ENCODE measurements around the gene CHRNA3.
A peak's percentile ranks its signal among the peaks of the same experiment; 100 is the strongest.

DNA sequence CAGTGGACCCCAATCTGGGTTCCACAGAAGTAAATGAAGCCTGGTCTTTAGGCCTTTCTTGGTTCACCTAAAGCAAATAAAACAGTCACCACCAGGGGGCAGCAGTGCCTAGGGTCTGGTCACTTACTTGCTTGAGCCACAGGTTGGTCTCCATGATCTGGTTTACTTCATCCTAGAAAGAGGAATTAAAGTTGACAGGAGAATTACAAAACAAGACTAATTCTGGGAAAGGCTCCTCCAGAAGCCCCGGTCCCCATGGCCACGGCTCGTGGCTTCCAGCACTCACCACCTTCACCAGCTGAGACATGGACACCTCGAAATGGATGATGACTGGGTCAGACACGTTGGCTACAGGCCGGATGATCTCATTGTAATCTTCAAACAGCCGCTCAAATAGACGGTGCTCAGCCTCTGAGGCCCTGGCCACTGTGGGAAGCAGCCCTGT lies 2.3 kb downstream of the CHRNA3 start:
- TF ChIP-seq, protein P1, sequence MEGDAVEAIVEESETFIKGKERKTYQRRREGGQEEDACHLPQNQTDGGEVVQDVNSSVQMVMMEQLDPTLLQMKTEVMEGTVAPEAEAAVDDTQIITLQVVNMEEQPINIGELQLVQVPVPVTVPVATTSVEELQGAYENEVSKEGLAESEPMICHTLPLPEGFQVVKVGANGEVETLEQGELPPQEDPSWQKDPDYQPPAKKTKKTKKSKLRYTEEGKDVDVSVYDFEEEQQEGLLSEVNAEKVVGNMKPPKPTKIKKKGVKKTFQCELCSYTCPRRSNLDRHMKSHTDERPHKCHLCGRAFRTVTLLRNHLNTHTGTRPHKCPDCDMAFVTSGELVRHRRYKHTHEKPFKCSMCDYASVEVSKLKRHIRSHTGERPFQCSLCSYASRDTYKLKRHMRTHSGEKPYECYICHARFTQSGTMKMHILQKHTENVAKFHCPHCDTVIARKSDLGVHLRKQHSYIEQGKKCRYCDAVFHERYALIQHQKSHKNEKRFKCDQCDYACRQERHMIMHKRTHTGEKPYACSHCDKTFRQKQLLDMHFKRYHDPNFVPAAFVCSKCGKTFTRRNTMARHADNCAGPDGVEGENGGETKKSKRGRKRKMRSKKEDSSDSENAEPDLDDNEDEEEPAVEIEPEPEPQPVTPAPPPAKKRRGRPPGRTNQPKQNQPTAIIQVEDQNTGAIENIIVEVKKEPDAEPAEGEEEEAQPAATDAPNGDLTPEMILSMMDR (IDR thresholded peaks at IDR 0.05): peak; percentile 72 to 81
- TF ChIP-seq POLR2A (IDR thresholded peaks at IDR 0.05): no peak
- no peak for TF ChIP-seq EP300 (IDR thresholded peaks at IDR 0.05)

All from suprapubic skin (tissue), 3 donors.